WI38 (cell line): Measurements from ENCODE around the gene UVSSA.

Experiments
- H3K4me3 ChIP-seq: 2 replicates; pipeline ENCODE4 v1.5.1; 2011; ENCODE audit warnings: low read depth, mild to moderate bottlenecking, control low read depth, low read length
- CTCF ChIP-seq: IDR thresholded peaks from 2 replicates; pipeline ENCODE4 v1.5.1; 2012; ENCODE audit warnings: low read depth, mild to moderate bottlenecking, control low read depth, low read length

Gene UVSSA

GRCh38 chr4:1312821-1313640 lies 34.0 kb upstream of the UVSSA start:
- TF ChIP-seq CTCF, result no peak

GRCh38 chr4:1315306-1315705 lies 31.7 kb upstream of the UVSSA start:
- TF ChIP-seq CTCF, result no peak
- H3K4me3 ChIP-seq, result no peak overlapping the region

More at GRCh38 chr4:1312821-1313640, 34.0 kb upstream of the UVSSA start:
- no peak overlapping the region for H3K4me3 ChIP-seq

GRCh38 chr4:1315836-1316536 lies 31.0 kb upstream of the UVSSA start:
- no peak for TF ChIP-seq CTCF
- no peak overlapping the region for H3K4me3 ChIP-seq

GRCh38 chr4:1316537-1317168 lies 30.4 kb upstream of the UVSSA start:
- H3K4me3 ChIP-seq, result no peak overlapping the region
- no peak for TF ChIP-seq CTCF

- H3K4me3 ChIP-seq, result no peak overlapping the region
- no peak for TF ChIP-seq CTCF
These were observed 29.6 kb upstream of the UVSSA start for GRCh38 chr4:1317177-1318045.

GRCh38 chr4:1318046-1318375 lies 29.0 kb upstream of the UVSSA start:
- TF ChIP-seq CTCF, result no peak

More at GRCh38 chr4:1318046-1318375, 29.0 kb upstream of the UVSSA start:
- no peak overlapping the region for H3K4me3 ChIP-seq
